Motor neuron (in vitro differentiated cells): Measurements from ENCODE around the gene B3GNT4. TPM values are rescaled to one million over a fixed set of nuclear protein-coding genes. Genes with fewer than 3 reads are reported as not detected.
"Not testable (repeated sequence)": the region's sequence is repeated elsewhere in the genome, so short reads cannot be mapped to it uniquely, and the experiment has no call there.

Experiments
- ATAC-seq, 8 experiments: fragments of 200-7000 bp; cut with Tn5 transposase; replicated peaks in 6 of 8; 2 replicates each; pipeline ENCODE4 v1.8.0; 2021; ENCODE audit warnings: mild to moderate bottlenecking in 8 of 8, moderate library complexity in 8 of 8
- H3K27ac ChIP-seq, 2 donors: fragments of 250-450 bp; sonication (Bioruptor Pico); 2 replicates each; pipeline ENCODE4 v1.9.0; 2021; ENCODE audit warnings: antibody characterized with exemption in 2 of 2, mild to moderate bottlenecking in 2 of 2, moderate library complexity in 1 of 2
- H3K4me1 ChIP-seq, 2 donors: fragments of 250-450 bp; sonication (Bioruptor Pico); replicated peaks in 1 of 2; 2 replicates each; pipeline ENCODE4 v1.6.1; 2021; ENCODE audit warnings: antibody characterized with exemption in 2 of 2, mild to moderate bottlenecking in 2 of 2, moderate library complexity in 1 of 2
- H3K4me3 ChIP-seq, 5 donors: fragments of 250-450 bp; sonication (Bioruptor Pico); 2 replicates each; pipeline ENCODE4 v1.9.0; 2021; ENCODE audit warnings: antibody characterized with exemption in 5 of 5, mild to moderate bottlenecking in 5 of 5, moderate library complexity in 4 of 5
- WGBS, 10 experiments: fragments of 450-650 bp; shearing (Covaris generic); methylation state at CpG; one replicate each; pipeline ENCODE4 v1.0.0; 2022; 5-methylcytosine and 5-hydroxymethylcytosine counted together
- in situ Hi-C, 9 experiments: fragments of 400-800 bp; cut with MboI; loops; one replicate each; pipeline ENCODE4 v1.15.0; 2021; ENCODE audit warnings: low sequenced_read_pairs in 9 of 9, low pct_unique_long_range_greater_than_20kb in 2 of 9; ENCODE audit not compliant: unreplicated experiment in 9 of 9
- total RNA-seq, 8 experiments: library from RNA; unstranded; fragments of 300-600 nt; gene quantifications; 2 replicates each; pipeline versions ENCODE4 v1.2.3 to v1.2.4, GENCODE V29; 2022

Gene B3GNT4
- total RNA-seq, 8 experiments from 2014 or later: 1.3 to 6.0 (median 2.4) TPM

DNA sequence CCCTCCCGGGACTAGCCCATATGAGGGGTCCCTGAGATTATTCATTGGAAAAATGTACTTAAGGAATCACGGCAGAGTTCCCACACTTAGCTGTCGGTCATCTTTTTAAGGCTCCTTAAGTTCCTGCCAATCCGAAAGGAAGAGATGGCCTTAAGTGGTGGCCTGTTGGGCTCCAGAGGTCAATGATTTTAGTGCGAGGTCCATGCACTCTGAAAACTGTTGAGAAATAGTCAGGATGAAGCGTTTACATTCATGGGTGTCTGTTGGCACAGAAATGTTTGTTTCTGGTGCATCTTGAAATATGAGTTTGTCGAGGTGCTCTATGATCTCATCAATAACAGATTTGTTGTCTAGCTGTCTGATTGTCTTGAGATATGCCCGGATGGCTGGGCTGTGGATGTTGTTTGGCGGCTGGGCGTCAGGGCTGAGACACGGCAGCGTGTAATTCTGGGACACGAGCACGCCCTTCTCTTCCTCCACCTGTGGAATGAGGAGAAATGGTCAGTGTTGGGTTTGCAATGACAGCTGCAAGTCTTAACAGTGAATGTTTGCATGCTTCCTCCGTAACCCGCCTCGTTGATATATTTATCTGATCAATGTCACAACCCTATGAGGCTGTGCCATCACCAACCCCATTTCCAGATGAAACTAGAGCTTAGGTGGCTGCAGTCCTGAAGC lies 31.1 kb upstream of the B3GNT4 start:
- H3K27ac ChIP-seq: no peak overlapping the region
- in situ Hi-C loops: no loop called here
- no peak overlapping the region for H3K4me3 ChIP-seq
- peaks cover 0 to under 1% of the 10 kb centered on the region in 2 donors for H3K4me1 ChIP-seq
- no peak for ATAC-seq
- WGBS, 10 experiments: 40 to 88% (median 82%) methylated on average over 3 to 11 of the region's 17 CpGs; no CpG with 5 or more reads in 2 of the 10 experiments

DNA sequence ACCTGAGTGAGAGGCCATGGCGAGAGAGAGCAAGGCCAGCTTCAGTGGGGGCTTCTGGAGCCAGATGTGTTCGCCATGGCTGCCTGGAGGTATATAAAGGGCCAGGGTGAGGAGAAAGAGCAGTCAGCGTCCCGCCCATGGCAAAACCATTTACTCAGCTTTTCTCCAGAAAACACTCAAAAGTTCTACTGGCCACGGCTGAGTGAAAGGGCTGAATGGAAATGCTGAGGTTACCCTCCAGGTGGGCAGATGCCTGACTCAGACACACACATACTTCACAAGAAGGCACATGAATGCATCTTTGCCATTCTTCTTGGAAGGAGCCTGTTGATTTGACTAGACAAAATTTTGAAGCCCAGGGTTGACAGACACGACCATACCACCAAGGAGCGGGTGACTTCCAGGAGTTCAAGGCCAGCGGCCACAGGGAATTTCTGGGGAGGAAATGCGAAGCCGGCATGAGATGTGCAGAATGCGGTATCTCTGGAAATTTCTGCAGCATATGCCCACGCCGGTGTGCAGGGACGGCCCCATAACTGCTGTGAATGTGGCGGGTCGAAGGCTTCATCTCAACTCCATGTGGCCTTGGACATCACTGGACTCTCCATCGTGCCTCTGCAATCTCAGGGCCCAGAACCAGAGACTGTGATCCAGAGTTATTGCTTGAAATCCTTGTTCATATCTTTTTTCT lies 29.2 kb upstream of the B3GNT4 start, which contains the start of gene IL31:
Gene IL31, minus strand, starts transcription at position 67 of the 691 bp plus-strand sequence. Its CDS starts 49 bp downstream, at position 18.
- no peak within 1 kb of the TSS for H3K27ac ChIP-seq
- WGBS, 10 experiments: 40 to 100% (median 84%) methylated on average over 1 to 15 of the region's 17 CpGs; no CpG with 5 or more reads in 2 of the 10 experiments
- no peak within 1 kb of the TSS for H3K4me3 ChIP-seq
- ATAC-seq: no peak
- H3K4me1 ChIP-seq: no peaks in the 10 kb centered on the region
- in situ Hi-C loops: no loop called here

DNA sequence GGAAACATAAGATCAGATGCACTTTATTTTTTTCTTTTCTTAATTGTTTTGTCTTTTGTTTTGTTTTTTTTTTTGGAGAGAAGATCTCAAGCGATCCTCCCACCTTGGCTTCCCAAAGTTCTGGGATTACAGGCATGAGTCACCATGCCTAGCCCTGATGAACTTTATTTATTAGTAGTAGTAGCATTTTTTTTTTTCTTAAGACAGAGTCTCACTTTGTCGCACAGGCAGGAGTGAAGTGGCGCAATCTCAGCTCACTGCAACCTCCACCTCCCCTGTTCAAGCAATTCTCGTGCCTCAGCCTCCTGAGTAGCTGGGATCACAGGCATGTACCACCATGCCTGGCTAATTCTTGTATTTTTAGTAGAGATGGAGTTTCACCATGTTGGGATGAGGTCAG lies 27.0 kb upstream of the B3GNT4 start:
- WGBS, 10 experiments: 20 to 100% (median 87%) methylated on average over 1 to 4 of the region's 4 CpGs
- H3K4me3 ChIP-seq, in situ Hi-C loops, H3K4me1 ChIP-seq, H3K27ac ChIP-seq, ATAC-seq: not testable (repeated sequence)

DNA sequence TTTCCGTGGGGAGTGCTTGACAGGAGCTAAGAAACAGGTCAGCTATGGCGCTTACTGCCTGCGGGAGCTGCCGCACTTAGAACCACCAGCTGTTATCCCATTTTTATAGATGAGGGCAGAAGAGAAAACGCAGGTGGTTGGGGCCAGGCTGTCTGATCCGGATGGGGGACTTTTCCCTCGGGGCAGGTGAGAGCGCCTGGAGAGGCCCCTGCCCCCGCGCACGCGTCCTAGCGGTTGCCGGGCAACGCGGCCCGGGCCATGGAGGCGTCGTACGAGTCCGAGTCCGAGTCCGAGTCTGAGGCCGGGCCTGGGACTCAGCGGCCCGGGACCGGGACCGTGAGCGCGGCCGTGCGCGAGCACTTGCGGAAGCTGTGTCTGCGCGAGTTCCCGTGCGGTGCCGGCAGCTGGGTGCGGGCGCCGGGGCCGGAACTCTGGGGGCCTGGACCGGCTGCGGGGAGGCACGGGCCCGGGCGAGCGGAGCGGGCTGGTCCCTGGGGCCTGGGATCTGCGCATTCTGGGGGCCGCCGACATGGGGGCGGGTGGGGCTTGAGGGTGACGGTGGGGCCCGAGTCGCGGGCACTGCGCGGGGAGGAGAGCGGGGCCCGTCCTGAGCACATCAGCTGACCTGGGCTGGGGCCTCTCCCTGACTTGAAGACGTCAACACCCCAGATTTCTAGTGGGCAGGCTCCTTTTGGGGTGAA lies 20.5 kb upstream of the B3GNT4 start, which contains the start of gene LRRC43:
Gene LRRC43, plus strand, starts transcription at position 237 of the 701 bp plus-strand sequence. Its CDS starts 22 bp downstream, at position 259.
- H3K27ac ChIP-seq: no peak within 1 kb of the TSS
- 0 to 40% (median 20%) methylated on average over 1 to 13 of the region's 63 CpGs; no CpG with 5 or more reads in 5 of the 10 experiments for WGBS, 10 experiments
- H3K4me1 ChIP-seq: peaks cover 0 to 3% of the 10 kb centered on the region in 2 donors
- H3K4me3 ChIP-seq: peak within 1 kb of the TSS; percentile 27 to 43 (median 36)
- in situ Hi-C loops: no loop called here
- ATAC-seq: peak; percentile 89 to 97 (median 95)

DNA sequence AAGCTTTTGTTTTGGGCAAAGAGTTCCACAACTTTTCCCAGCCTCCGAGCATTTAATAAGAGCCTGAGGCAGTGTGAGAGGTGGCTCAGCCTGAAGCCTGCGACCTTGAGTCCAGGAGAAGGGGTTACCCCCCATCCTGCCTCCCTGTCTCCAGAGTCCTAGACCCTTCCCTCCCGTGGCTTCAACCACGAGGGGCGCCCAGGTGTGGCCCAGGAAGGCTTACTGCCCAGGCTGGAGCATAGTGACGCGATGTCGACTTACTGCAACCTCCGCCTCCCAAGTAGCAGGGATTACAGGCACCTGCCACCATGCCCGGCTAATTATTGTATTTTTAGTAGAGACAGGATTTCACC lies 19.9 kb upstream of the B3GNT4 start:
- in situ Hi-C loops: no loop called here
- H3K4me1 ChIP-seq: peaks cover 0 to 3% of the 10 kb centered on the region in 2 donors
- H3K4me3 ChIP-seq: peak overlapping the region in 4 of 5 donors; percentile 30 to 43 (median 37)
- whole genome bisulfite sequencing, 10 experiments: 40 to 100% (median 68%) methylated on average over 1 to 8 of the region's 10 CpGs; no CpG with 5 or more reads in 4 of the 10 experiments
- no peak overlapping the region for H3K27ac ChIP-seq
- peak in 2 of 8 experiments; percentile 4 to 13 for ATAC-seq

DNA sequence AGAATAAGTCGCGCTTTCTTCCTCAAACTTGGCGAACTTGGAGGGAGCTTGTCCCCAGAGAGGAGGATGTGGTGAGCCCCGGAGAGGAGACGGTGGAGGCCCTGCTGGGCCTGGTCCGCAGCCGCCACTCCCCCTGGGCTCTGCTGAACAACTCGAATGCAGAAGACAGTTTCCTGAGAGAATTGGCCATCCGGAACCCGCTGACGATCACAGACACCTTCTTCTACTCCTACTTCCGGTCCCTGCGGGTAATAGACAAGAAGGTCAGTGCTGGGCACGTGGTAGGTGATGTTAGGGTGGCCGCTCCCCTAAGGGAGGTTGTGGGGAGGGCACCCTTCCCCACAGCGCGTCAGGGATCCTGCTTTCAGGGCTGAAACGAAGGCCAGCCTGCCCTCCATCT lies 19.0 kb upstream of the B3GNT4 start:
- in situ Hi-C loops: no loop called here

DNA sequence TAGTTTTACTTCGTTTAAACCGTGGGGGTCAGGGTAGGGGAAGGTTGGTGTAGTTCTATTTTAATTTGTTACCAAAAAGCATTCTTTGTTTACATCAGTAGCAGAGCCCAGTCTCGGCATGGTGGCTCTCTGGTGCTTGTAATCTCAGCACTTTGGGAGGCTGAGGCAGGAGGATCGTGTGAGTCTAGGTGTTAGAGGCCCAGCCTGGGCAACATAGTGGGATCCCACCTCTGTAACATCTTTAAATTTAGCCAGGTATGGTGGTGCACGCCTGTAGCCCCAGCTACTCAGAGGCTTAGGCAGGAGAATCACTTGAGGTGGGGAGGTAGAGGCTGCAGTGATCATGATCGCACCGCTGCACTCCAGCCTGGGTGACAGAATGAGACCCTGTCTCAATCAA lies 18.4 kb upstream of the B3GNT4 start:
- H3K27ac ChIP-seq: no peak overlapping the region
- WGBS, 10 experiments: 34 to 100% (median 80%) methylated on average over 1 to 6 of the region's 7 CpGs; no CpG with 5 or more reads in 2 of the 10 experiments
- H3K4me1 ChIP-seq: peaks cover 0 to 3% of the 10 kb centered on the region in 2 donors
- in situ Hi-C loops: no loop called here
- H3K4me3 ChIP-seq: no peak overlapping the region
- no peak for ATAC-seq

More for the DNA sequence above, 19.0 kb upstream of the B3GNT4 start:
- no peak for ATAC-seq
- no peak overlapping the region for H3K27ac ChIP-seq
- peaks cover 0 to 3% of the 10 kb centered on the region in 2 donors for H3K4me1 ChIP-seq
- H3K4me3 ChIP-seq: no peak overlapping the region
- 79 to 100% (median 90%) methylated on average over 1 to 7 of the region's 18 CpGs; no CpG with 5 or more reads in 1 of the 10 experiments for WGBS, 10 experiments

DNA sequence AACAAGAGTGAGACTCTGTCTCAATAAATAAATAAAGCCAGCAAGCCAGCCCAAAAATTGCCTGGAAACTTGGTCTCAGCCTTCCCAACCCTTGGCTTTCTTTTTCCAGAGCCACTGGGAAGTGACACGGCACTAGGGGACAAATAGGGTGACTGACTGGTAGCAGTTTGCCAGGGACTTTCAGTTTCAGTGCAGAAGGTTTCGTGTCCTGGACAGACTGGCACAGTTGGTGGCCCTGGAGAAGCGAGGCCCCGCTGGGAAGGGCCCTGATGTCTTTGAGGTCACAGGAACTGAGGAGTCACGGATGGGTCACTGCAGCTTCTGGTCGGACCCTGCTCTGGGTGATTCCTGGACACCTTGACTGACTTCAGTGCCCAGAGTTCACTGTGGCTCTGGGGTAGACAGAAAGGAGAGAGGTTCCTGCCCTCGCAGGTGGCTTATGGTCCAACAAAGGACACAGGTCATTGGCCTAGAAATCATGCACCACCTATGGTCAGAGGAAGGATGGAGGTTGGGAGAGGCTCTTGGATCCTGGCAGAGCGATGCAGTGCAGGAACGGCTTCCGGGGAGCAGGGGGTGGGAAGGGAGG lies 17.9 kb upstream of the B3GNT4 start:
- H3K4me1 ChIP-seq: peaks cover 0 to 3% of the 10 kb centered on the region in 2 donors
- no peak overlapping the region for H3K27ac ChIP-seq
- no peak overlapping the region for H3K4me3 ChIP-seq
- no peak for ATAC-seq
- WGBS, 10 experiments: 50 to 100% (median 76%) methylated on average over 1 to 3 of the region's 10 CpGs; no CpG with 5 or more reads in 3 of the 10 experiments
- in situ Hi-C loops: no loop called here

DNA sequence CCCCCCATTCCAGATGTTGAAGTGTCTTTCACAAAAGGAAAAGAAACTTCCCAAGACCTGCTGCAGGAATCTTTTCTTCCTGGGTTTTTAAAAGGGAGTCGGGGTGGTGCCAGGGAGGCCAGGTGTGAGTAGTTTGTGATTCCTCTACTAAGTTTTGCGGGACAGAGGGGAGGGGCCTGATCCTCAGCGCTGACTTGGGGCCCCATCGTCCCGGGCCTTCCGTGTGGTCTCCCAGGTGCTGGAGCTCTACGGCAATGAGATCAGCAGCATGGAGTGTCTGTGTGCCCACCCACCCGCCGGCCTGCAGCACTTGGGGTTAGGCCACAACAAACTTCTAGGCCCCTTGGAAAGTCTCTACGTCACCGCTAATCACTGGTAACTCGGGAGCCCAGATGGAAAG lies 16.0 kb upstream of the B3GNT4 start:
- Histone ChIP-seq H3K27ac (no peak overlapping the region), H3K4me1 (peaks cover 0 to 3% of the 10 kb centered on the region in 2 donors), H3K4me3 (no peak overlapping the region)
- 33 to 93% (median 72%) methylated on average over 1 to 12 of the region's 12 CpGs; no CpG with 5 or more reads in 4 of the 10 experiments for WGBS, 10 experiments
- no peak for ATAC-seq
- in situ Hi-C loops: no loop called here

DNA sequence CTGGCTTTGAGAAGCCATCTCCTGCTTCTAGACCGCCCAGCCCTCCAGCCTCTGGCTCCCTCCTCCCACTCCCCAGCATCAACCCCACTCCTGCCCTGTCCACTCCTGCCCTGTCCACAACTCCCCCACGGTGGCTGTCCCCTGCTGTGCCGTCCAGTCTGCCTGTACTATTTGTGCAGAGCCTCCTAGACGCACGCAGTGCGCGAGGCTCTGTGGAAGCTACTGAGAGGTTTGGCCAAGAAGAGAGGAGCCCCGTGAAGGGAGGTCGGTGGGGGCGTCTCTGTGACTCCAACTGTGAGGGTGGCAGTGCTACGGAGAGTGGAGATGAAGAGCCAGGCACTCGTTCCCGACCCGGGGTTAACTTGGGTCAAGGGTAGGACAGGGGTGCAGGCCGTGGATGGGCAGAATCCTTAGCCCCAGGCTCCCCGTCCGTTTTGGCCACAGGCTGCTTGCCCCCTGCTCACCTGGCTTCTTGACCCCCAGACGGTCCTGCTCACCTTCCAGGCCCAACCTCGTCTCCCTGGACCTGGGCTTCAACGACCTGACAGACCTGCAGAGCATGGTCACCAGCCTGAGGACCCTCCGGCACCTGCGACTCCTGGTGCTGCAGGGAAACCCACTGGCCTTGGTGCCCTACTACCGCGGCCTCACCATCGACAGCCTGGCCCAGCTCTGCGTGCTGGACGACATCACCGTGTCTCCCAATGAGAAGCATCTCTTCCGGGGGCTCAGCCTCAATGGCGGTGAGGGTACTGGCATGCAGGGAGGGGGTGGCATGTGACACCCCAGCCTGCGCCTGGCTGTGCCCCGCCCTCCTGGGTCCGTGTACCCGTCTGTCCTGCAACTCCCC lies 13.7 kb upstream of the B3GNT4 start:
- no peak for ATAC-seq
- WGBS, 10 experiments: 0 to 100% (median 84%) methylated on average over 1 to 7 of the region's 34 CpGs; no CpG with 5 or more reads in 4 of the 10 experiments
- Histone ChIP-seq H3K4me3 (no peak overlapping the region), H3K27ac (no peak overlapping the region), H3K4me1 (no peaks in the 10 kb centered on the region)
- in situ Hi-C loops: no loop called here

DNA sequence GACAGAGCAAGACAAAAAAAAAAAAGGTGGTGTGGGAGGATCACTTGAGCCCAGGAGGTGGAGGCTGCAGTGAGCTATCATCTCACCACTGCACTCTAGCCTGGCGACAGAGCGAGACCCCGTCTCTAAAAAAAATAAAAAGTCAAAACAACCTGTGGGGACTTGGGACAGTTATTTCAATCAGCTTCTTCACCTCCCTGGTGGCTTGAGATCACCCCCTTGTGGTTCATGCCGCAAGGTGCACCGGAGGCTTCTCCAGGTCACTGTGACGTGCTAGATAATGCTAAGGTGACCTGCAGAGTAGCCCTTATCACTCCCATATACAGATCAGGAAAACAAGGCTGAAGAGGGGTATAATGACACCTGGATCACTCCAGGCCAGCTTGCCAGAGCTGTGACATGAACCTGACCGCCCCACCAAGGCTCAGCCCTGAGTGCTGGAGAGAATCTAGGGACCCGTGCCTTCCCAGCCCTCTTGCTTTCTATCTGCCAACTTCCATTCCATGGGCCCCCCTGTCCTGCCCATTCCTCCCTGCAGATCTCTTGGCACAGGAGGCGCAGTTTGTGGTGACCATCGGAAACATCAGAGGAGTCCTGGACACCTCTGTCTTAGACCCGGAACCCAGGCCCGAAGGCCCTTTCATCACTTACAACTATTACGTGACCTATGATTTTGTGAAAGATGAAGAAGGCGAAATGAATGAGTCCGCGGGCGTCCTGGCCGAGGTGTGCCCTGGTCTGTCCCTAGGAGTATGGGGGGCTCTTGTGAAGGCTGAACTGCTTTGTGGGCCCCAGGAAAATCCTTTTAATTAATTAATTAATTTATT lies 12.5 kb upstream of the B3GNT4 start:
- no peaks in the 10 kb centered on the region for H3K4me1 ChIP-seq
- in situ Hi-C loops: no loop called here
- peak in 7 of 8 experiments; percentile 27 to 98 (median 66) for ATAC-seq
- H3K27ac ChIP-seq: no peak overlapping the region
- WGBS, 10 experiments: 18 to 100% (median 55%) methylated on average over 1 to 9 of the region's 18 CpGs; no CpG with 5 or more reads in 2 of the 10 experiments
- H3K4me3 ChIP-seq: no peak overlapping the region
